HepG2 (cell line): ENCODE measurements around the gene FOXRED2. TPM values are rescaled to one million over a fixed set of nuclear protein-coding genes. Genes with fewer than 3 reads are reported as not detected.

Experiments
- ATAC-seq: fragments of 200-7000 bp; cut with Tn5 transposase; 3 replicates; pipeline ENCODE4 v1.9.1; 2020; ENCODE audit warnings: mild to moderate bottlenecking, moderate library complexity
- BruUV-seq: library from RNA; stranded (reverse); fragments of 400-500 nt; replicated peaks from 2 replicates; lab custom pipeline; 2021; lab: Mats Ljungman, UMichigan
- CTCF ChIA-PET: fragments of 300-600 bp; formaldehyde crosslinking; extraction: SDS; loops from one replicate; lab custom pipeline; 2021; ENCODE audit warnings: low total read pairs, inconsistent platforms, low intra/inter-chr PET ratio; lab: Yijun Ruan, JAX
- POLR2A ChIA-PET: fragments of 350-600 bp; sonication (Branson Sonifier 250); formaldehyde crosslinking; loops from one replicate; lab custom pipeline; 2020; ENCODE audit warnings: antibody characterized with exemption, inconsistent platforms; lab: Yijun Ruan, JAX
- DNase-seq: peaks from one replicate; pipeline ENCODE4 v3.0.0-alpha.2; 2015; ENCODE audit warnings: low spot score
- FAIRE-seq: peaks from 3 replicates; lab custom pipeline; 2011; peaks lifted over from hg19 to GRCh38; lab: Jason Lieb, UNC
- H2AFZ ChIP-seq: one replicate; pipeline ENCODE4 v1.6.1; 2011; ENCODE audit warnings: low read length, inconsistent platforms
- H3K27ac ChIP-seq: fragments of 300-600 bp; 3 replicates; pipeline ENCODE4 v1.8.0; 2011; ENCODE audit warnings: mixed run types, mild to moderate bottlenecking, mixed read lengths, low read length, inconsistent platforms; ENCODE audit not compliant: insufficient read depth; ENCODE audit errors: extremely low read length
- H3K27me3 ChIP-seq, 2 experiments: fragments of 200-600 bp in 1 of 2; 2 replicates in 1 of 2; 3 replicates in 1 of 2; pipeline versions ENCODE4 v1.6.0 to v1.8.0; 2011; ENCODE audit warnings: low read length in 2 of 2, mild to moderate bottlenecking in 2 of 2, moderate library complexity in 2 of 2, inconsistent platforms in 1 of 2; ENCODE audit not compliant: insufficient read depth in 2 of 2, control insufficient read depth in 1 of 2
- H3K36me3 ChIP-seq, 2 experiments: fragments of 200-600 bp in 1 of 2; replicated peaks in 1 of 2; 2 replicates in 1 of 2; 3 replicates in 1 of 2; pipeline versions ENCODE4 v1.5.1 to v1.8.0; 2011; ENCODE audit warnings: low read length in 2 of 2, inconsistent platforms in 1 of 2; ENCODE audit not compliant: insufficient read depth in 2 of 2, control insufficient read depth in 1 of 2
- H3K4me1 ChIP-seq: 2 replicates; pipeline ENCODE4 v1.5.1; 2012; ENCODE audit warnings: low read length, inconsistent platforms; ENCODE audit not compliant: insufficient read depth
- H3K4me2 ChIP-seq: 2 replicates; pipeline ENCODE4 v1.6.0; 2011; ENCODE audit warnings: low read depth, low read length, inconsistent platforms
- H3K4me3 ChIP-seq, 3 experiments: fragments of 200-600 bp in 1 of 3; sonication (generic), shearing (Covaris generic) in 1 of 3; replicated peaks in 1 of 3; 2 replicates each; pipeline ENCODE4 v1.5.1; 2011 to 2016; ENCODE audit warnings: low read length in 3 of 3, inconsistent platforms in 2 of 3, low read depth in 2 of 3, mild to moderate bottlenecking in 2 of 3, control low read depth in 1 of 3, mixed read lengths in 1 of 3; ENCODE audit not compliant: insufficient read depth in 1 of 3
- H3K79me2 ChIP-seq: one replicate; pipeline ENCODE4 v1.6.1; 2011; ENCODE audit warnings: low read length, inconsistent platforms; ENCODE audit not compliant: insufficient read depth
- H3K9ac ChIP-seq: 2 replicates; pipeline ENCODE4 v1.6.0; 2011; ENCODE audit warnings: mild to moderate bottlenecking, low read depth, low read length, inconsistent platforms; ENCODE audit not compliant: insufficient read depth
- H3K9me3 ChIP-seq: 2 replicates; pipeline ENCODE4 v1.5.1; 2012; ENCODE audit warnings: mild to moderate bottlenecking, low read length
- H4K20me1 ChIP-seq: 2 replicates; pipeline ENCODE4 v1.6.0; 2011; ENCODE audit warnings: inconsistent platforms, mild to moderate bottlenecking, low read length, moderate library complexity; ENCODE audit not compliant: insufficient read depth
- EED ChIP-seq: sonication (generic); formaldehyde crosslinking; IDR thresholded peaks from 2 replicates; pipeline ENCODE4 v1.5.0; 2020; ENCODE audit warnings: mild to moderate bottlenecking, missing genetic modification reagents
- HDAC1 ChIP-seq: sonication (generic); formaldehyde crosslinking; IDR thresholded peaks from 2 replicates; pipeline ENCODE4 v1.5.1; 2020; ENCODE audit warnings: mild to moderate bottlenecking, missing genetic modification reagents
- HDAC2 ChIP-seq: sonication (generic); formaldehyde crosslinking; IDR thresholded peaks from 2 replicates; pipeline ENCODE4 v1.4.0; 2020; ENCODE audit warnings: missing genetic modification reagents
- HOXA7 ChIP-seq: sonication (generic); formaldehyde crosslinking; IDR thresholded peaks from 2 replicates; pipeline ENCODE4 v1.8.1; 2022; ENCODE audit warnings: mild to moderate bottlenecking, missing genetic modification reagents, moderate library complexity
- PAWR ChIP-seq: sonication (generic); formaldehyde crosslinking; IDR thresholded peaks from 2 replicates; pipeline ENCODE4 v1.4.0; 2020; ENCODE audit warnings: missing genetic modification reagents, mild to moderate bottlenecking, borderline replicate concordance
- PCBP2 ChIP-seq: fragments of 200-400 bp; formaldehyde crosslinking; optimal IDR thresholded peaks from 2 replicates; pipeline ENCODE3; 2018; ENCODE audit warnings: low read length, low read depth; ENCODE audit not compliant: poor library complexity, severe bottlenecking
- SIX1 ChIP-seq: sonication (generic); formaldehyde crosslinking; IDR thresholded peaks from 2 replicates; pipeline ENCODE4 v1.4.0; 2020; ENCODE audit warnings: missing genetic modification reagents, borderline replicate concordance
- ZFP82 ChIP-seq: sonication (generic); formaldehyde crosslinking; IDR thresholded peaks from 2 replicates; pipeline ENCODE4 v1.5.1; 2020; ENCODE audit warnings: mild to moderate bottlenecking, missing genetic modification reagents, borderline replicate concordance
- ZNF468 ChIP-seq: sonication (generic); formaldehyde crosslinking; IDR thresholded peaks from 2 replicates; pipeline ENCODE4 v1.8.0; 2022; ENCODE audit warnings: mild to moderate bottlenecking, moderate library complexity, missing genetic modification reagents
- ZNF547 ChIP-seq: sonication (generic); formaldehyde crosslinking; IDR thresholded peaks from 2 replicates; pipeline ENCODE4 v1.5.1; 2020; ENCODE audit warnings: mild to moderate bottlenecking, missing genetic modification reagents
- ZNF607 ChIP-seq: sonication (generic); formaldehyde crosslinking; IDR thresholded peaks from 2 replicates; pipeline ENCODE4 v1.5.1; 2020; ENCODE audit warnings: missing genetic modification reagents, mild to moderate bottlenecking, borderline replicate concordance
- ZNF780A ChIP-seq: sonication (generic); formaldehyde crosslinking; IDR thresholded peaks from 2 replicates; pipeline ENCODE4 v1.8.0; 2022; ENCODE audit warnings: mild to moderate bottlenecking, missing genetic modification reagents, moderate library complexity
- ZNF891 ChIP-seq: sonication (generic); formaldehyde crosslinking; IDR thresholded peaks from 2 replicates; pipeline ENCODE4 v1.5.0; 2020; ENCODE audit warnings: mild to moderate bottlenecking, missing genetic modification reagents
- WGBS: methylation state at CpG from one replicate; pipeline ENCODE4 v1.1.6; 2017; ENCODE audit warnings: low lambda C conversion rate; 5-methylcytosine and 5-hydroxymethylcytosine counted together
- in situ Hi-C: cut with HindIII; loops from 2 replicates; pipeline ENCODE4 v1.10.0; 2017; ENCODE audit warnings: low pct_unique_long_range_greater_than_20kb; ENCODE audit not compliant: extremely low pct_ligation_motif_present
- intact Hi-C: fragments of 100-400 bp; cut with micrococcal nuclease; formaldehyde crosslinking; loops from one replicate; pipeline ENCODE4 v1.10.0; 2022; ENCODE audit not compliant: unreplicated experiment
- polyA plus RNA-seq, 8 experiments: library from polyadenylated mRNA; depleted of rRNA in 3 of 8; stranded (reverse) in 7 of 8; unstranded in 1 of 8; fragments of >200 nt; fragmentation: Illumina TruSeq in 4 of 8; extraction: Trizol in 4 of 8; gene quantifications; 2 replicates each; pipeline versions ENCODE4 v1.2.1 to v1.2.3, GENCODE V29; 2011 to 2016; ENCODE audit warnings: low read depth in 4 of 8, missing spikeins in 1 of 8, mixed read lengths in 1 of 8; ENCODE audit not compliant: insufficient read depth in 1 of 8
- total RNA-seq, 5 experiments: library from RNA; depleted of rRNA; stranded (reverse); fragments of >200 nt; fragmentation: Illumina TruSeq; extraction: Trizol; gene quantifications; 2 replicates each; pipeline ENCODE4 v1.2.3, GENCODE V29; 2016; ENCODE audit warnings: low read depth in 1 of 5
- TF ChIP-seq, protein P1 (sequence below): sonication (generic); formaldehyde crosslinking; IDR thresholded peaks from 2 replicates; pipeline ENCODE4 v1.5.0; 2020; ENCODE audit warnings: mild to moderate bottlenecking, missing genetic modification reagents, moderate library complexity
- TF ChIP-seq, protein P2 (sequence below): sonication (generic); formaldehyde crosslinking; conservative IDR thresholded peaks from 2 replicates; pipeline ENCODE4 v1.8.0; 2022; ENCODE audit warnings: missing genetic modification reagents
- TF ChIP-seq, protein P3 (sequence below): IDR thresholded peaks from 2 replicates; pipeline ENCODE4 v1.6.1; 2018; ENCODE audit warnings: missing genetic modification reagents, mild to moderate bottlenecking, missing compliant biosample characterization
- TF ChIP-seq, protein P4 (sequence below): sonication (generic); formaldehyde crosslinking; conservative IDR thresholded peaks from 2 replicates; pipeline ENCODE4 v1.8.0; 2022; ENCODE audit warnings: mild to moderate bottlenecking, moderate library complexity, missing genetic modification reagents

FOXRED2 gene
- total and polyA plus RNA-seq, 2 of the 13 experiments (the other 11 are each of a cell fraction or from before 2014, with no cell fraction given) = 9.3 to 28.1 TPM

DNA sequence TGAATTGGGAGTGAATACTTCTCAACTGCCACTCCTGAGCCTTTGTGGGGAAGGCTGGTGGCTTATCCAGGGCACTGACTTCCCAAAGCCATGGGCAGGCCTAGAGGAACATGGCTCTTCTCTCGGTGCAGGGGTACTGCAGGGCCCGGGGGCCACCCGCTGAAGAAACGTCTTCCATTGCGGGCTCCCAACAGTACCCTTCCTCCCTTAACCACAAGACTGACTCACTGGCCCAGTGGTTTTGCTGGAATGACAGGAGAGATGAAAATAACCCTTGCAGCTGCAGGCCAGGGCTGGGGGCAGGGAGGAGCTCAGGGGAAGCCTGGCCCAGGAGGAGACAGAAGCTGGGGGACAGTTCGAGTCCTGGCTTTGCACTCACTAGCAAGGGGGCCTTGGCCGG lies 38.9 kb downstream of the FOXRED2 start:
- ChIA-PET CTCF (no interaction called here), POLR2A (interaction anchor here (1.1 kb wide), 1 partner anchor 14 kb away, joined by 4 read pairs; the partner anchor contains the start of gene TXN2)
- H4K20me1 ChIP-seq = no peaks in the 10 kb centered on the region
- intact Hi-C loops (no loop called here), in situ Hi-C loops (loop anchor here (5.0 kb wide), 1 partner anchor 166 kb away; no protein-coding TSS in a partner anchor)
- no peak overlapping the region for H3K9ac ChIP-seq
- ATAC-seq = no peak
- peaks cover 10% of the 10 kb centered on the region for H3K4me1 ChIP-seq
- H2AFZ ChIP-seq = no peak overlapping the region
- no peak overlapping the region for H3K27ac ChIP-seq
- 100% methylated on average over 2 of the region's 7 CpGs for whole genome bisulfite sequencing
- H3K9me3 ChIP-seq = no peaks in the 10 kb centered on the region
- no TSS peak for BruUV-seq
- no peaks in the 10 kb centered on the region for H3K27me3 ChIP-seq
- H3K36me3 ChIP-seq = peaks cover 4 to 31% of the 10 kb centered on the region in 2 experiments; a peak in 4 of 5 replicates
- no peak overlapping the region for H3K4me3 ChIP-seq
- no peaks in the 10 kb centered on the region for H3K79me2 ChIP-seq
- DNase-seq = no peak
- FAIRE-seq = no peak
- no peak overlapping the region for H3K4me2 ChIP-seq
- TF ChIP-seq ZNF891 (CRISPR knock-in tag) (no peak), PAWR (CRISPR knock-in tag) (no peak), HDAC1 (no peak), EED (CRISPR knock-in tag) (no peak), HOXA7 (CRISPR knock-in tag) (no peak), ZNF607 (CRISPR knock-in tag) (no peak), HDAC2 (CRISPR knock-in tag) (no peak), ZFP82 (no peak), SIX1 (no peak), ZNF547 (no peak), ZNF780A (no peak), ZNF468 (CRISPR knock-in tag) (no peak), PCBP2 (no peak)
- TF ChIP-seq, protein P1, sequence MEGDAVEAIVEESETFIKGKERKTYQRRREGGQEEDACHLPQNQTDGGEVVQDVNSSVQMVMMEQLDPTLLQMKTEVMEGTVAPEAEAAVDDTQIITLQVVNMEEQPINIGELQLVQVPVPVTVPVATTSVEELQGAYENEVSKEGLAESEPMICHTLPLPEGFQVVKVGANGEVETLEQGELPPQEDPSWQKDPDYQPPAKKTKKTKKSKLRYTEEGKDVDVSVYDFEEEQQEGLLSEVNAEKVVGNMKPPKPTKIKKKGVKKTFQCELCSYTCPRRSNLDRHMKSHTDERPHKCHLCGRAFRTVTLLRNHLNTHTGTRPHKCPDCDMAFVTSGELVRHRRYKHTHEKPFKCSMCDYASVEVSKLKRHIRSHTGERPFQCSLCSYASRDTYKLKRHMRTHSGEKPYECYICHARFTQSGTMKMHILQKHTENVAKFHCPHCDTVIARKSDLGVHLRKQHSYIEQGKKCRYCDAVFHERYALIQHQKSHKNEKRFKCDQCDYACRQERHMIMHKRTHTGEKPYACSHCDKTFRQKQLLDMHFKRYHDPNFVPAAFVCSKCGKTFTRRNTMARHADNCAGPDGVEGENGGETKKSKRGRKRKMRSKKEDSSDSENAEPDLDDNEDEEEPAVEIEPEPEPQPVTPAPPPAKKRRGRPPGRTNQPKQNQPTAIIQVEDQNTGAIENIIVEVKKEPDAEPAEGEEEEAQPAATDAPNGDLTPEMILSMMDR (CRISPR knock-in tag) = no peak
- TF ChIP-seq, protein P2, sequence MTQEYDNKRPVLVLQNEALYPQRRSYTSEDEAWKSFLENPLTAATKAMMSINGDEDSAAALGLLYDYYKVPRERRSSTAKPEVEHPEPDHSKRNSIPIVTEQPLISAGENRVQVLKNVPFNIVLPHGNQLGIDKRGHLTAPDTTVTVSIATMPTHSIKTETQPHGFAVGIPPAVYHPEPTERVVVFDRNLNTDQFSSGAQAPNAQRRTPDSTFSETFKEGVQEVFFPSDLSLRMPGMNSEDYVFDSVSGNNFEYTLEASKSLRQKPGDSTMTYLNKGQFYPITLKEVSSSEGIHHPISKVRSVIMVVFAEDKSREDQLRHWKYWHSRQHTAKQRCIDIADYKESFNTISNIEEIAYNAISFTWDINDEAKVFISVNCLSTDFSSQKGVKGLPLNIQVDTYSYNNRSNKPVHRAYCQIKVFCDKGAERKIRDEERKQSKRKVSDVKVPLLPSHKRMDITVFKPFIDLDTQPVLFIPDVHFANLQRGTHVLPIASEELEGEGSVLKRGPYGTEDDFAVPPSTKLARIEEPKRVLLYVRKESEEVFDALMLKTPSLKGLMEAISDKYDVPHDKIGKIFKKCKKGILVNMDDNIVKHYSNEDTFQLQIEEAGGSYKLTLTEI (CRISPR knock-in tag) = no peak
- TF ChIP-seq, protein P3, sequence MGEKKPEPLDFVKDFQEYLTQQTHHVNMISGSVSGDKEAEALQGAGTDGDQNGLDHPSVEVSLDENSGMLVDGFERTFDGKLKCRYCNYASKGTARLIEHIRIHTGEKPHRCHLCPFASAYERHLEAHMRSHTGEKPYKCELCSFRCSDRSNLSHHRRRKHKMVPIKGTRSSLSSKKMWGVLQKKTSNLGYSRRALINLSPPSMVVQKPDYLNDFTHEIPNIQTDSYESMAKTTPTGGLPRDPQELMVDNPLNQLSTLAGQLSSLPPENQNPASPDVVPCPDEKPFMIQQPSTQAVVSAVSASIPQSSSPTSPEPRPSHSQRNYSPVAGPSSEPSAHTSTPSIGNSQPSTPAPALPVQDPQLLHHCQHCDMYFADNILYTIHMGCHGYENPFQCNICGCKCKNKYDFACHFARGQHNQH = no peak
- TF ChIP-seq, protein P4, sequence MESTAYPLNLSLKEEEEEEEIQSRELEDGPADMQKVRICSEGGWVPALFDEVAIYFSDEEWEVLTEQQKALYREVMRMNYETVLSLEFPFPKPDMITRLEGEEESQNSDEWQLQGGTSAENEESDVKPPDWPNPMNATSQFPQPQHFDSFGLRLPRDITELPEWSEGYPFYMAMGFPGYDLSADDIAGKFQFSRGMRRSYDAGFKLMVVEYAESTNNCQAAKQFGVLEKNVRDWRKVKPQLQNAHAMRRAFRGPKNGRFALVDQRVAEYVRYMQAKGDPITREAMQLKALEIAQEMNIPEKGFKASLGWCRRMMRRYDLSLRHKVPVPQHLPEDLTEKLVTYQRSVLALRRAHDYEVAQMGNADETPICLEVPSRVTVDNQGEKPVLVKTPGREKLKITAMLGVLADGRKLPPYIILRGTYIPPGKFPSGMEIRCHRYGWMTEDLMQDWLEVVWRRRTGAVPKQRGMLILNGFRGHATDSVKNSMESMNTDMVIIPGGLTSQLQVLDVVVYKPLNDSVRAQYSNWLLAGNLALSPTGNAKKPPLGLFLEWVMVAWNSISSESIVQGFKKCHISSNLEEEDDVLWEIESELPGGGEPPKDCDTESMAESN (CRISPR knock-in tag) = no peak
